ENCODE measurements around the gene GJA4.
"Not testable (repeated sequence)": the region's sequence is repeated elsewhere in the genome, so short reads cannot be mapped to it uniquely, and the experiment has no call there.

Gene GJA4

GRCh38 chr1:34794001-34794789 lies 1.4 kb downstream of the GJA4 start:
- DNase-seq, result no peak

DNA sequence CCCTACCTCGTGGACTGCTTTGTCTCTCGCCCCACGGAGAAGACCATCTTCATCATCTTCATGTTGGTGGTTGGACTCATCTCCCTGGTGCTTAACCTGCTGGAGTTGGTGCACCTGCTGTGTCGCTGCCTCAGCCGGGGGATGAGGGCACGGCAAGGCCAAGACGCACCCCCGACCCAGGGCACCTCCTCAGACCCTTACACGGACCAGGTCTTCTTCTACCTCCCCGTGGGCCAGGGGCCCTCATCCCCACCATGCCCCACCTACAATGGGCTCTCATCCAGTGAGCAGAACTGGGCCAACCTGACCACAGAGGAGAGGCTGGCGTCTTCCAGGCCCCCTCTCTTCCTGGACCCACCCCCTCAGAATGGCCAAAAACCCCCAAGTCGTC lies 2.0 kb downstream of the GJA4 start:
- DNase-seq, result no peak

DNA sequence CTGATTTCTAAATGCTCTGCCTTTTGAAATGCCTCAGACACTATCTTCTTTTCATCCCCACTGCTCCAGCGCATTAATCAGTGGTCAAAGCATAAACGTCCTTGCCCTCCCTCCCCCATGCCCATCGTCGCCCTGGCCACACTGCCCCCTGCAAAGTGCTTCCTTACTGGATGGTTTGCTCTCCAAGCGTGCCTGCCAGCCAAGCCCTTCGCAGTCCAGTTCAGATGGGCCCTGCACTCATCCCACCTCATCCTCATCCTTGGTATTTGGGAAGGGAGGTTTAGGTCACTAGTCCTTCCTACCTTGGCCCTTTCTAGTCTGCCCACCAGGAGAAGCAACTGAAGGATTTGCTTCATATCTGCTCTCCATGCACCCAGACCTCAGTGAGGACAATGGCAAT lies 3.1 kb downstream of the GJA4 start:
- no peak for DNase-seq

DNA sequence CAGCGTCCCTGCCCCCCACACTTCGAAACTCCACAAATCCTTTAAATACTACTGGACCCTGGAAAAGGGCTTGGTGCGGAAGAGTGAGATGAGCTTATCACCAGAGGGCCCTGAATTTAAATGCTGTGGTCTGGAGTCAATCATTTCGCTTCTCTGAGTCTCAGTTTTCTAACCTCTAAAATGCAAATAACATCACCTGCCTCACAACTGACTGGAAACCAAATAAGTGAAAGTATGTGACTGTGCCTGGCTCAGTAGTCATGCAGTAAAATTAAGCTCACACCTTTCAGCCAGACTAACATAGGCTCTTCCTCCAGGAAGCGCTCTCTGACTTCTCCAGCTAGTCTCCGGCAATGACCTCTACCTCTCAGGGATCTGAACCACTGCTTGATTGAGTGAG lies 4.2 kb downstream of the GJA4 start:
- DNase-seq, result no peak

DNA sequence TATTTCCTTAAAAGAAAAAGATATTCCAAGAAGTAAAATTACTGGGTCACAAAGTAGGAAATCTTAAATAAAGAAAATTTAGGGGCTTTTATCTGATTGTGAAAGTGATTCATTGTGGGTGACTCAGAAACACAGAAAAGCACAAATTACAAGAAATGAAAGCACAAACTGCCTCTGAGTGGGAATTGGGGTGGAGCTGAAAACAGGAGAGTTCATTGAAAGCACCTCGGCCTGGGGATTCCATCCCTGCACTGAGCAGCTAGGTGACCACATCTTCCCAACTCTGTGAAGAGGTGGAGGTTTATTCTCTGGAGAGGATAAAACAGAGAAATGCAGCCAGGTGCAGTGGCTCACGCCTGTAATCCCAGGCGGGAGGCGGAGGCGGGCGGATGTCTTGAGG lies 7.4 kb downstream of the GJA4 start:
- DNase-seq, result no peak

DNA sequence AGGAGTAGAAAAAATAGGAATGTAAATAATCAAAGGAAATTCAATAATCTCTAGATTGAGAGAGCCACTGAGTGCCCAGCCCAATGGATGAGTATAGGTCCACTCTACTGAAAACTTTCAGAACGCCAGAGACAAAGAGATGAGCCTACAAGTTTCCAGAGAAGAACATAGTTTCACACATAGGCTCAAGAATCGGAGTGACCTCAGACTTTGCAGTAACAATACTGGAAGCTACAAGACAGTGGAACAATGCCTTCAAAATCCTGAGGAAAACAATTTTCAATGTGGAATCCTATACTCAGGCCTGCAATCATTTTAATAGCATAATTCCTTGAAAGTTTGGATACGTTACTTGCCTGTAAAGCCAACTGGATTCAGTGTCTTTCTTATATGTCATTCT lies 11.0 kb downstream of the GJA4 start:
- no peak for DNase-seq

GRCh38 chr1:34806396-34806795 lies 13.6 kb downstream of the GJA4 start:
- no peak for DNase-seq

GRCh38 chr1:34808051-34808810 lies 15.4 kb downstream of the GJA4 start:
- no peak for DNase-seq

- not testable (repeated sequence) for DNase-seq
These were observed 18.0 kb downstream of the GJA4 start for GRCh38 chr1:34810781-34811180.

DNA sequence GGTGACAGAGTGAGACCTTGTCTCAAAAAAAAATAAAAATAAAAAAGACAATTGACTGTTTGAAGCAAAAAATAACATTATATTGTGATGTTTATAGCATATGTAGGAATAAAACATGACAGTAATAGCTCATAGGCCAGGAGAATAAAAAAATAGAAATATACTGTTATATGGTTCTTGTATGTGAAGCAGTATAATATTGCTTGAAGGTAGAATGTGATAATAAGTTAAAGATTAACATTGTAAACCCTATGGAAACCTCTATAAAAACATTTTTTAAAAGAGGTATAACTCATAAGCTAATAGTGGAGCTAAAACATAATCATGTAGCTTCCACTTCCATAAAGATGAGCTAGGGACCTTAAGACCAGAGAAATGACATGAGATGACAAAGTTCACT lies 23.5 kb downstream of the GJA4 start:
- no peak for DNase-seq

DNA sequence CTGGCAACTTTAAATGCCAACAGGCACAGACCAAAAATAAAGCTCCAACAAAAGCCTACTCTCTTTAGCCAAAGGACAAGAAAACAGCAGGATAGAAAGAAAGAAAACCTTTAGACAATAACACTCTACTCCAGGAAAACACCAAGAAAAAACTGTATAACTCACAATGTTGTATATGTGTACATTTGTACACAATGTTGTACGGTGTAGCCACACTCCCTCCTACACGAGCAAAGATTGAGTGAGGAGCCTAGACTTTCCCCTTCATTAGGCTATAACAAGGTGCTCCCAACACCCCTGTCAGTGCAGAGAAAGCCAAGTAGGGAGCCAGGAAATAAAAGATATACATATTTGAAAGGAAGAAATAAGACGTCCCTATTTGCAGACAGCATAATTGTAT lies 24.0 kb downstream of the GJA4 start:
- DNase-seq, result no peak

GRCh38 chr1:34818862-34819261 lies 26.1 kb downstream of the GJA4 start:
- not testable (repeated sequence) for DNase-seq

GRCh38 chr1:34822202-34822601 lies 29.4 kb downstream of the GJA4 start:
- no peak for DNase-seq

- DNase-seq, result no peak
These were observed 32.1 kb downstream of the GJA4 start for GRCh38 chr1:34824817-34825454.

- DNase-seq, result peak; percentile 20
These were observed 32.8 kb downstream of the GJA4 start for GRCh38 chr1:34825455-34826091.

DNA sequence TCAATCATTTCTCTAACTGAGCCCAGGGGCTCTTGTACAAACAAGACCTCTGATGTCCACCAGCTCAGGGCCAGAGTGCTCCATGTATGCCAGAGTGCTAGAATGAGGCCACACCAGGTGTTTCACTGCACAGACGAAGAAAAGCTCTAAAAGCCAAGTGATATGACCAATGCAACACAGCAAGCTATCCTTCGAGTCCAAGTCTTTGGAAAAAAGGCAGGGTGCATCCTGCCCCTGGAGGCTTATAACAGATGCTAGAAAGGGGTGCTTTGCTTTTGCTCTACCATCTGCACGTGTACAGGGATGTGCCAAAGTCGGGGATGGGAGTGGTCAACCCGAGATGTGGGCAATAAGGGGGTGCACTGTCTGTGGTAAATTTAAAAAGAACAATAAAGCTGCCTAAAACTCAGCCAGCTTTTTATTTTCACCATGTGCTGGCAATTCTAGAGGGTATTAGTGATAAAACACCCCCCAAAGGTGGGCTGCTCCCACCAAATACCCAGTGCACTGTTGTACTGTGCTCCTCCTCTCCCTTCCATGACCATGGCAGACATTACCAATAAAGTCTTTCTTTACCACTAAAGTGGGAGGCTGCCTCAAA lies 34.6 kb downstream of the GJA4 start:
- DNase-seq, result no peak

GRCh38 chr1:34828611-34829010 lies 35.8 kb downstream of the GJA4 start:
- no peak for DNase-seq

DNA sequence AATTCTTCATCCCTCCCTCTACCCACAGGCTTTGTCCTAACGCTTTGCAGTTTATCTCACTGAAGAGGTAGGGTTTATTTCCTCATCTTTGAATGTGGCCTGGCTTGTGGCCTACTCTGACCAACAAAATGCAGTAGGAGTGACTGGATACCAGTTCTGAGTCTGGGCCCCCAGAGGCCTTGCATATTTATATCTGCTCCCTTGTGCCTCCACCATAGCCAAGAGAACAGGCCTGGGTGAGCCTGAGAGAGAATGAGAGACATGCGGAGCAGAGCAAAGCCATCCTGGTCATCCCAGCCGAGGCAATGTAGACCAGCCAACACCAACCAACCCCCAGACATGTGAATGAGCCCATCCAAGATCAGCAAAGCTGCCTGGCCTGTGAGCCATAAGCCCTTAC lies 36.5 kb downstream of the GJA4 start:
- no peak for DNase-seq

GRCh38 chr1:34831721-34832246 lies 39.0 kb downstream of the GJA4 start:
- DNase-seq, result peak; percentile 11

DNA sequence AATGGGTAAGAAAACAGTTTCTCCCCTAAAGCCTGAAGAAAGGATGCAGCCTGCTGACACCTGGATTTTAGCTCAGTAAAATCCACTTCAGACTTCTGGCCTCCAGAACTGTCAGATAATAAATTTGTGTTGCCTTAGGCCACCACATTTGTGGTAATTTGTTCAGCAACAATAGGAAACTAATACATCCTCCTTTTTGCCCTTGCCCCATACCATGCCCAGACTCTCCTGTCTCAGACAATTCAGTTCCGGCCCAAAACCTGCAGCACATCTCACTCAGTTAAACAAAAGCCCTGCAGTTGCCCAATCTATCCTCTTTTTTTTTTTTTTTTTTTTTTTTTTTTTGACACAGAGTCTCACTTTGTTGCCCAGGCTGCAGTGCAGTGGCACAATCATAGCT lies 40.9 kb downstream of the GJA4 start:
- no peak for DNase-seq

GRCh38 chr1:34839526-34840305 lies 46.9 kb downstream of the GJA4 start:
- DNase-seq, result no peak

DNA sequence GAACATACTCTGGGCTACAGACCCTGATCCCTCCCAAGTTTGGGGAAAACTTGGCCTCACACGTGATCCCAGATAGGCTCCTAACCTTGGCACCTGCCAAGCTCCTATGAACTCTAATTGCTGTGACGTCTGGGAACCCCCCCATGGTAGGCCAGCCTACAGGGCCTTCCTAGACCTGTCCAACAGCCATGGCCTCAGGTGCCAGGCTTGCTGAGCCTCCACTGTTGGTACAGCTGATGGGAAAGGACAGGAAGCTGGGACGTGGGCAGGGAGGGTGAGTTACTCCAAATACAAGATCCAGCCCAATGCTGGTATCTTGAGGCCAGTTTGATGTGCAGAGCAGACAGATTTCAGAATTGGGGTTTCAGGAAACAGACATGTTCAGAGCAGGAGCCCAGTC lies 47.6 kb downstream of the GJA4 start:
- DNase-seq, result no peak

Data from NCI-H146 (cell line).